ENCODE results near the gene TCEA3.

The TCEA3 gene

DNA sequence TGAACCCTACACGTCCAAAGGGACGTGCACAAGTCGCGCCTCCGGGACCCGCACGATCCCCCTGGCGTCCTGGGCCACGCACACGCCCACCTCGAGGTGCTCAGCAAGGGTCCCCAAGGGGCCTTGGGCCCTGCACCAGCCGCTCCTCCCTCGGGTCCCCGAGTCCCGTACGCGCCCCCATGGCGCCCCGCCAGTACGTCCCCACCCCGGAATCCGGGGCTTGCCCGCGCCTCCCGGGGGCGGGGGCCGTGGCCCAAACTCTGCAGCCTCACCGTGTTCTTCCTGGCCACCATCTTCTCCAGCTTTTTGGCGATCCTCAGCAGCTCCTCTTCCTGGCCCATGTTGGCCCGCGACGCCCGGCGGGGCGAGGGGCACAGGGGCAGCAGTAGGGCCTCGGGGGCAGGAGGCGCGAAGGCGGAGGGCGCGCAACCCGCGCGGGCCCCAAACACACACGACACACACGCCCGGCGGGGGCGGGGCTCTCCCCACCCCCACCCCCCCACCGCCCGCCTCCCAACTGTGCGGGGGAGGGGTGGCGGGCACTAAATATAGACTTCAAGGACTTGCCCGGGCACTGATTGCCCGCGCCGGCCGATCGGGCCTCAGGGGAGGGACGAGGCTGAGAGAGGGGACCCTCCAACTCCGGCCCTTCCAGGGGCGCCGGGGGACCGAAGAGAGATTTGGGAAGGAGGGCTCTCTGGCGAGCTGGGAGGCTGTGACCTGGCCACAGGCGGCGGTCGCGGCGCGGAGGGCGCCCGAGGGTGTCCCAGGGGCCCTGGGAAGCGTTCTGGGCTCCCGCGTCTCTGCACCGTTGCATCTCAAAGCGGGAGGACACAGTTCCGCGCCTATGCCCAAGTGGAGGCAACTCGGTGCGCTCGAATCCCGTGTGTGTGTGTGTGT lies at the start of gene TCEA3:
Gene TCEA3, minus strand, starts transcription at position 456 of the 900 bp plus-strand sequence. Its CDS starts 115 bp downstream, at position 341.
- TF ChIP-seq FOXA1 (IDR thresholded peaks at IDR 0.05) (no peak), TARDBP (IDR thresholded peaks at IDR 0.05) (no peak), ARNT (IDR thresholded peaks at IDR 0.05) (no peak), FOXM1 (IDR thresholded peaks at IDR 0.05; ENCODE audit: borderline replicate concordance) (no peak), BHLHE40 (IDR thresholded peaks at IDR 0.05; ENCODE audit: borderline replicate concordance) (no peak), HDGF (IDR thresholded peaks at IDR 0.05; ENCODE audit: borderline replicate concordance) (no peak), ZNF384 (IDR thresholded peaks at IDR 0.05) (no peak), L3MBTL2 (conservative IDR thresholded peaks at IDR 0.05) (no peak), SP1 (IDR thresholded peaks at IDR 0.05) (no peak), ELF4 (IDR thresholded peaks at IDR 0.05) (no peak), FOXK2 (IDR thresholded peaks at IDR 0.05) (no peak), LEF1 (IDR thresholded peaks at IDR 0.05; ENCODE audit: borderline replicate concordance) (no peak), NFRKB (IDR thresholded peaks at IDR 0.05) (no peak), CTBP1 (IDR thresholded peaks at IDR 0.05; ENCODE audit: borderline replicate concordance) (no peak)
- TF ChIP-seq, protein P1, sequence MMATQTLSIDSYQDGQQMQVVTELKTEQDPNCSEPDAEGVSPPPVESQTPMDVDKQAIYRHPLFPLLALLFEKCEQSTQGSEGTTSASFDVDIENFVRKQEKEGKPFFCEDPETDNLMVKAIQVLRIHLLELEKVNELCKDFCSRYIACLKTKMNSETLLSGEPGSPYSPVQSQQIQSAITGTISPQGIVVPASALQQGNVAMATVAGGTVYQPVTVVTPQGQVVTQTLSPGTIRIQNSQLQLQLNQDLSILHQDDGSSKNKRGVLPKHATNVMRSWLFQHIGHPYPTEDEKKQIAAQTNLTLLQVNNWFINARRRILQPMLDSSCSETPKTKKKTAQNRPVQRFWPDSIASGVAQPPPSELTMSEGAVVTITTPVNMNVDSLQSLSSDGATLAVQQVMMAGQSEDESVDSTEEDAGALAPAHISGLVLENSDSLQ (IDR thresholded peaks at IDR 0.05) = no peak
- DNase-seq (ENCODE audit: extremely low spot score) = no peak
- CTCF ChIA-PET = no interaction called here
- POLR2A ChIA-PET = no interaction called here

DNA sequence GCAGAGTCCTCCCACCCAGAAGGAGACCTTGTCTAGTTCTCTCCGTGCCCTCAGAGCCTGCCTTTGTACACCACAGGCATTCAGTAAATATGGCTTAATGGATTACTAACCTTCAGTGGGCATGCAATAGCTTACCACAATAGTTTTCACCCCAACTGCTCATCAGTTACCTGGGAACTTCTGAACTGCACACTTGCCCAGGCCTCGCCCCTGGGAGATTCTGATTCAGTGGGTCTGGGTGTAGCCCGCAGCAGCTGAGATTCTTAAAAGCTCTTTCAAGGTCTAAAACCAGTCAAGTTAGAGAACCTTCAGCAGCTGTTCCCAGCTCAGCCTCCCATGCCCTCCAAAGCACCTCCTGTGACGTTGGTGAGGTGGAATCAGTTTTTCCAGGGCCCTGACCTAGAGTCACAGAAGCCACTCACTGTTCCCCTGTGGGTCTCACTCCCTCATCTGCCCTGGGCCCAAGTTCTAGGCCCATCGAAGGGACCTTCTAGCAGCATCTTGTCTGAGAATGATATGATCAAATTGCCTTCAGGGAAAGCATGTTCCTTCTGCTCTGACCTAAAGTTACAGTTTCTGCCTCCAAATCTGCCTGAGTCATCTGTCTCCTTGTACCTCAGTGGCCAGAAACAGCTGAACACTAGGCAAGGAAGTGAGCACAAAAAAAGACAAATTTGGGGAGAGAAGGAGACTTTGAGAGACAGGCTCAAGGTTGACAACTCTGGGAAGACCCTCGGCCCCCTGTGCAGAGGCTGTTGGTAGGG lies 48.7 kb upstream of the TCEA3 start:
- ChIA-PET POLR2A (interaction anchor here (1.2 kb wide), 1 partner anchor 11 kb away, joined by 5 read pairs; the partner anchor contains the start of gene ASAP3), CTCF (no interaction called here)
- TF ChIP-seq SP1 (IDR thresholded peaks at IDR 0.05) (no peak), CTBP1 (IDR thresholded peaks at IDR 0.05; ENCODE audit: borderline replicate concordance) (no peak), FOXK2 (IDR thresholded peaks at IDR 0.05) (no peak), ARNT (IDR thresholded peaks at IDR 0.05) (no peak), FOXM1 (IDR thresholded peaks at IDR 0.05; ENCODE audit: borderline replicate concordance) (no peak), NFRKB (IDR thresholded peaks at IDR 0.05) (no peak), HDGF (IDR thresholded peaks at IDR 0.05; ENCODE audit: borderline replicate concordance) (no peak), BHLHE40 (IDR thresholded peaks at IDR 0.05; ENCODE audit: borderline replicate concordance) (no peak), ZNF384 (IDR thresholded peaks at IDR 0.05) (no peak), TARDBP (IDR thresholded peaks at IDR 0.05) (no peak), ELF4 (IDR thresholded peaks at IDR 0.05) (no peak), L3MBTL2 (conservative IDR thresholded peaks at IDR 0.05) (no peak), SUZ12 (IDR thresholded peaks at IDR 0.05) (no peak), FOXA1 (IDR thresholded peaks at IDR 0.05) (no peak), LEF1 (IDR thresholded peaks at IDR 0.05; ENCODE audit: borderline replicate concordance) (no peak)
- TF ChIP-seq, protein P1 (IDR thresholded peaks at IDR 0.05) = no peak
- no peak for DNase-seq (ENCODE audit: extremely low spot score)

DNA sequence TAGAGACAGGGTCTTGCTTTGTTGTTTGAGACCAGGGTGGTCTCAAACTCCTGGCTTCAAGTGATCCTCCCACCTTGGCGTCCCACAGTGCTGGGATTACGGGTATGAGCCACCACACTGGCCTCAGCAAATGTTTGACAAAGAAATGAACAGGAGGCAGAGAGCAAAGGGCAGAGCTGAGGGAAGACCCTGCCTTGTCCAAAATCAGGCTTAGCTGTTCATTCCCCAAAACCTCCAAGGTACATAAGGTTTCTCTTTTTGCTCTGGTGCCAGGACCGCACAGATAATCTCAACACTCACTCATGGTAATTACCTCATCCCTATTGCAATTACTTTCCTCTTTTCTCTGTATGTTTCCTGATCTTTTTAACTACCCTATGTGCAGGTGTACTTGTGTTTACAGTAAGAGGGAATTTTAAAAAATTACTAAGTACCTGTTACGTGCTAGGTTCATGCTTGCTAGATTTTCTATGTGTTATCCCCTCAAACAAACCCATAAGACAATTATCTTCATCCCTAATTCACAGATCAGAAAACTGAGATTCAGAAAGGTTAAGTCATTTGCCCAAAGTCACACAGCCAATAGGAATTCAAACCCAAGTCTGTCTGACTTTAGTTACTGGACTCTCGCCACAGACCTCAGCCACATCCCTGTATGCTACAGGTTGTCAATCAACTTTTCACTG lies 47.9 kb upstream of the TCEA3 start:
- ChIA-PET CTCF (no interaction called here), POLR2A (interaction anchor here (1.2 kb wide), 1 partner anchor 12 kb away, joined by 5 read pairs; the partner anchor contains the start of gene ASAP3)
- no peak for DNase-seq (ENCODE audit: extremely low spot score)
- TF ChIP-seq L3MBTL2 (conservative IDR thresholded peaks at IDR 0.05) = no peak
- TF ChIP-seq, protein P1 (IDR thresholded peaks at IDR 0.05) = 0 out of 2 replicates have a peak, but pooled peaks have one; percentile 8

DNA sequence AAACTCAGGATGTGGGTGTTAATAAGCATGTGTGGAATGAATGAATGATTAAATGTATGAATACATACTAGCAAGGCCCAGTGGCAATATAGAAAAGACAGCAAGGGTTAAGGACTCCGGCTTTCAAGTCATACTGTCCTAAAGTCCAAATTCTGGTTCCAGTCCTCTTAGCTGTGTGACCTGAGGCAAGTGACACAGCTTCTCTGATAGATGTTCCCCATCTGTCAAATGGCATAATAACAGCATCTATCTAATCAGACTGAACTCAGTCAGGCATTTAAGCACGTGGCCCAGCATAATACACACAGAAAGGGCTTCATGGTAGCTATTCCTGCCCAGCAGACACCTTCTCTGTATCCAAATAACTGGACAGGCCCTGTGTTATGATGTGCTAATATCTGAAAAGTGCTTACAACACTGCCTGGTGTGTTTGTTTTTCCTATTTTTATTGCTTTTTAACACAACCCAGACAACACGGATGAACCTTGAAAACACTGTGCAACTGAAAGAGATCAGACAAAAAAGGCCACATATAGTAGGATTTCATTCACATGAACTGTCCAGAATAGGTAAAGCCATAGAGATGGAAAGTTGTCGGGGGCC lies 47.0 kb upstream of the TCEA3 start:
- TF ChIP-seq ELF4 (IDR thresholded peaks at IDR 0.05) (no peak), FOXK2 (IDR thresholded peaks at IDR 0.05) (no peak), LEF1 (IDR thresholded peaks at IDR 0.05; ENCODE audit: borderline replicate concordance) (no peak), HDGF (IDR thresholded peaks at IDR 0.05; ENCODE audit: borderline replicate concordance) (no peak), ARNT (IDR thresholded peaks at IDR 0.05) (no peak), ZNF384 (IDR thresholded peaks at IDR 0.05) (no peak), NFRKB (IDR thresholded peaks at IDR 0.05) (no peak), L3MBTL2 (conservative IDR thresholded peaks at IDR 0.05) (no peak), SUZ12 (IDR thresholded peaks at IDR 0.05) (no peak), CTBP1 (IDR thresholded peaks at IDR 0.05; ENCODE audit: borderline replicate concordance) (no peak), FOXM1 (IDR thresholded peaks at IDR 0.05; ENCODE audit: borderline replicate concordance) (no peak)
- TF ChIP-seq, protein P1 (IDR thresholded peaks at IDR 0.05) = no peak
- POLR2A ChIA-PET = no interaction called here
- DNase-seq (ENCODE audit: extremely low spot score) = no peak
- CTCF ChIA-PET = no interaction called here
